Measurements from ENCODE around the gene MMAB.

MMAB gene

GRCh38 chr12:109560867-109561710 lies 12.2 kb downstream of the MMAB start:
- DNase-seq (ENCODE audit: low spot score), result no peak
- FAIRE-seq, result no peak

GRCh38 chr12:109559601-109560000 lies 13.7 kb downstream of the MMAB start:
- FAIRE-seq (no peak), DNase-seq (ENCODE audit: low spot score) (no peak)

- no peak for DNase-seq (ENCODE audit: low spot score)
- no peak for FAIRE-seq
These were observed 14.2 kb downstream of the MMAB start for GRCh38 chr12:109559200-109559505.

GRCh38 chr12:109558374-109559199 lies 14.7 kb downstream of the MMAB start:
- no peak for DNase-seq (ENCODE audit: low spot score)
- FAIRE-seq, result no peak

GRCh38 chr12:109557805-109558204 lies 15.5 kb downstream of the MMAB start:
- no peak for FAIRE-seq

GRCh38 chr12:109557200-109557599 lies 16.1 kb downstream of the MMAB start:
- FAIRE-seq (no peak), DNase-seq (ENCODE audit: low spot score) (no peak)

More at GRCh38 chr12:109557805-109558204, 15.5 kb downstream of the MMAB start:
- DNase-seq (ENCODE audit: low spot score), result no peak

- peak; percentile 17 for FAIRE-seq
- DNase-seq (ENCODE audit: low spot score), result no peak
These were observed 17.6 kb downstream of the MMAB start for GRCh38 chr12:109555431-109556315.

- no peak for FAIRE-seq
- DNase-seq (ENCODE audit: low spot score), result no peak
These were observed 18.5 kb downstream of the MMAB start for GRCh38 chr12:109554761-109555160.

GRCh38 chr12:109553906-109554500 lies 19.3 kb downstream of the MMAB start:
- FAIRE-seq (no peak), DNase-seq (ENCODE audit: low spot score) (no peak)

- no peak for FAIRE-seq
These were observed 19.8 kb downstream of the MMAB start for GRCh38 chr12:109553483-109553882.

GRCh38 chr12:109552971-109553370 lies 20.3 kb downstream of the MMAB start:
- no peak for FAIRE-seq
- no peak for DNase-seq (ENCODE audit: low spot score)

More at GRCh38 chr12:109553483-109553882, 19.8 kb downstream of the MMAB start:
- no peak for DNase-seq (ENCODE audit: low spot score)

- DNase-seq (ENCODE audit: low spot score), result no peak
- FAIRE-seq, result no peak
These were observed 22.2 kb downstream of the MMAB start for GRCh38 chr12:109551108-109551507.

GRCh38 chr12:109550281-109550680 lies 23.0 kb downstream of the MMAB start:
- DNase-seq (ENCODE audit: low spot score) (no peak), FAIRE-seq (no peak)

- DNase-seq (ENCODE audit: low spot score) (no peak), FAIRE-seq (no peak)
These were observed 23.6 kb downstream of the MMAB start for GRCh38 chr12:109549613-109550270.

- FAIRE-seq (no peak), DNase-seq (ENCODE audit: low spot score) (no peak)
These were observed 25.0 kb downstream of the MMAB start for GRCh38 chr12:109548258-109548657.

GRCh38 chr12:109547286-109547685 lies 26.0 kb downstream of the MMAB start:
- FAIRE-seq, result no peak

GRCh38 chr12:109545826-109546225 lies 27.5 kb downstream of the MMAB start:
- FAIRE-seq (no peak), DNase-seq (ENCODE audit: low spot score) (no peak)

More at GRCh38 chr12:109547286-109547685, 26.0 kb downstream of the MMAB start:
- DNase-seq (ENCODE audit: low spot score), result no peak

GRCh38 chr12:109544955-109545531 lies 28.3 kb downstream of the MMAB start:
- no peak for FAIRE-seq

GRCh38 chr12:109542876-109543275 lies 30.4 kb downstream of the MMAB start:
- FAIRE-seq, result no peak
- DNase-seq (ENCODE audit: low spot score), result no peak

More at GRCh38 chr12:109544955-109545531, 28.3 kb downstream of the MMAB start:
- DNase-seq (ENCODE audit: low spot score), result peak; percentile 14

- FAIRE-seq (no peak), DNase-seq (ENCODE audit: low spot score) (peak; percentile 47)
These were observed 31.3 kb downstream of the MMAB start for GRCh38 chr12:109542014-109542413.
